GM21717 (cell line): ENCODE measurements around the gene RCAN3.

Experiments used
- ATAC-seq: cut with Tn5 transposase; IDR thresholded peaks from one replicate; pipeline ENCODE4 v1.9.1; 2021; ENCODE audit warnings: mild to moderate bottlenecking, moderate library complexity; ENCODE audit not compliant: unreplicated experiment

The RCAN3 gene

DNA sequence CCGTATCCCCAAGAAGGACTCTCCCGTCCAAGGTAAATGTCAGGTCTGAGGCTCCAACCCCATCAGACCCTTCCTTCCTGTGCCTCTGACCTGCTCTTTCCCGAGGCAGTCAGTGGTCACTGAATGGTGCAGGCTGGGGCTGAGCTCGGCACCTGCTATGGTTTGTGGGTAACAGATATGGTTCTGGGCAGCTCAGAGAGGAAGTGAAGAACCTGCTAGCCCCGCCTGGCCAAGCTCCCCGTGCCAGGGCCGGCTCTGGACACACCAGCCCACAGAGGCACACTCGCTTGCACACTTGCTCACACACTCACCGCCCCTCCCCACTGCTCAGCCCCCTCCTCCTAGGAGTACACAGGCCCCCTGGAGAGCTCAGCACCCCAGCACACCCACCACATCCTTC, 69.7 kb downstream of the RCAN3 start:
- ATAC-seq: no peak

DNA sequence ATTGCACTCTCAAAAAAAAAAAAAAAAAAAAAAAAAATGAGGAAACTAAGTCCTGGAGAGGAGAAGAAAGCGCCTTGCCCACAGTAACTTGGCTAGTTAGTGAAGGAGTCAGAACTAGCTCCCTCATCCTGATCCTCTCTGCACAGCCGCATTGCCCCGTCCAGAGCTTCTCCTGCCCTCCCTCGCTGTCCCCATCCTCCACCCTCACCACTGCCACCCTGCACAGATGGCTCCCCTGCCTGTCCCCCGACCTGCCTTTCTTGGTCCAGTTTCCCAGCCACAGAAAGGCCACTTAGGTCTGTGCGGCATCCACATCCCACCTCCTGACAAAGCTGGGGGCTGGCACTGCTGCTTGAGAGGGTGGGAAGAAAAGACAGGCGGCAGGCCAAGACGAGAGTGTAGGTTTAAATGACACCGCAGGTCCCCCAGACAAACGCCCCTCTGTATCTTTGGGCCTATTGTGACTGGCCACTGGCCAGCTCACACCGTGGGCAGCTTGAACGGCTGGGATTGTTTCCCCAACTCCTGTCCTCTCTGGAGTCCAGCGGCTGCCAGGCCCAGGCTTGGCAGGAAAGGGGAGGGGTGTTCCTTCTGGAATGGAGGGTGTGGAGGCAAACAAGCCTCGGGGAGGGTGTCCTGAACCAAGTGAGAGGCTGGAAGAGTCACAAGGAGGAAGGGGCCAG, 73.4 kb downstream of the RCAN3 start:
- no peak for ATAC-seq

DNA sequence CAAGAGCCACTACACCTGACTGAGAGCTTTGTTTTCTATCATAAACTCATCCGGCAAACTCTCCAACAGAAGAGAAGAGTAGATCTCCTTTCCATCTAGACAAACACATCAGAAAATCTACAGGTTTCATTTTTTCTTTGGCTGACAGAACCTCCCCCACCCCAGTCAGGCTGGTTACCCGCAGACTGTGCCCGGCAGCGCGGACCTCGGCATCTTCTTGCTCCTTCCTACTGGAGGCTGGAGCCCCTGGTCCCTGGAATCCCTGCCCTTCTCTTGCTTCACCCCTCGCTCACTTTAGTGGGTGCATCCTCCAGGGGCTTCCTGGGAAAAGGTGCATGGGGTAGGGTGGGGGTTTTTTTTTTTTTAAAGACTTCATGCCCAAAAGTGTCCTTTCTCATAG, 76.2 kb downstream of the RCAN3 start:
- ATAC-seq: no peak

DNA sequence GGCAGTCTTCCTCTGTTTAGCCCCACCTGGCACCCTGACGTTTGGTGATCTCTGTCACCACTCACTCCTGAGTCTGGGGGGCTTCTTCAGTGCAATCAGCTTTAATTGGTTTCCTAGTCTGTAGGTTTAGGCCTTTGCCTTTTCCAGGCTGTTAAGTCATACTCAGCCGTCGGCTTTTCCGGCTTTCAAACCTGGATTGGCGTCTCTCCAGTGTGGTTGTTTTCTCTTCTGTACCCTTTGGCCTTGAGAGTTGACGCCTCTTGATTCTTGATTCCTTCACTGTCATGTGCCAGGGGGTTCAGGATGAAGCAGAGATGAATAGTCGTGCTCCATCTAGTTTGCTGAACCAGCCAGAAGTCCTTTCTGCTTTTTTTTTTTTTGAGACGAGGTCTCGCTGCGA, 78.1 kb downstream of the RCAN3 start:
- no peak for ATAC-seq

DNA sequence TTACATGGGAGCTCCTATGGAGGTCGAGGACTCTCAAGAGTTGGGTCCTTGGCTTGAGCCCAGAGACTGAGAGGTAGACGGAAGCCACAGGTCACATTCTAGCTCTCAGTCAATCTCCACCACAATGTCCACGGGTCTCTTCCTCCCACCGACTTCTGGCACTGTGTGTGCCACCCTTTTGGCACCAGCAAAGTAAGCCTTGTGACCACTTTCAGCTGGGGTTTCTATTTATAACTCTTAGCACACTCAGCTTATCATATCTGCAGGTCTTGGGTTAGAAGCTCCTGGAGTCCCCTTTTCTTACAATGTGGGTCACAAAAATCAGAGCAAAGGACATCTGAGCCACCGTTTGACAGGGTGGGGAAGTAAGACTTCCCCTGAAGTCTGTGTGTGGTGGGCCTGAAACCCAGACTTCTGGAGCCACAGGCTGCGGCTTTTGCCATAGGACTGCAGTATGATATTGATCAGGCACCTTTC, 81.6 kb downstream of the RCAN3 start:
- ATAC-seq: no peak

DNA sequence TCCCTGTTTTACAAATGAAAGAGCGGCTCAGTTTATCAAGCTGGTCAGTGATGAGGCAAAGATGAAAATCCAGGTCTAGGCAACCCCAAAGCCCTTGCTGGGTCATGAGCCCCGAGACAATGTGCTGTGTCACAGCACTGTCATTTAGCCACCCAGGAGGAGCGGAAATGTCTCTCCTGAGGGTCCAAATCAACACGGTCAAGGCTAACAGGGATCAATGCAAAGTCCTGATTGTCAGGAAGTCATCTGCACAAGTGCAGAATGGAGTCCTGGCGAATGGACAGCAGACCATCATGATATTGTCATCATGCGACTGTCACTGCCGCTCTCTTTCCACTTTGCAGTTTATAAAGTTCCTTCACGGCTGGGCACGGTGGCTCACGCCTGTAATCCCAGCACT, 83.5 kb downstream of the RCAN3 start:
- ATAC-seq: no peak

DNA sequence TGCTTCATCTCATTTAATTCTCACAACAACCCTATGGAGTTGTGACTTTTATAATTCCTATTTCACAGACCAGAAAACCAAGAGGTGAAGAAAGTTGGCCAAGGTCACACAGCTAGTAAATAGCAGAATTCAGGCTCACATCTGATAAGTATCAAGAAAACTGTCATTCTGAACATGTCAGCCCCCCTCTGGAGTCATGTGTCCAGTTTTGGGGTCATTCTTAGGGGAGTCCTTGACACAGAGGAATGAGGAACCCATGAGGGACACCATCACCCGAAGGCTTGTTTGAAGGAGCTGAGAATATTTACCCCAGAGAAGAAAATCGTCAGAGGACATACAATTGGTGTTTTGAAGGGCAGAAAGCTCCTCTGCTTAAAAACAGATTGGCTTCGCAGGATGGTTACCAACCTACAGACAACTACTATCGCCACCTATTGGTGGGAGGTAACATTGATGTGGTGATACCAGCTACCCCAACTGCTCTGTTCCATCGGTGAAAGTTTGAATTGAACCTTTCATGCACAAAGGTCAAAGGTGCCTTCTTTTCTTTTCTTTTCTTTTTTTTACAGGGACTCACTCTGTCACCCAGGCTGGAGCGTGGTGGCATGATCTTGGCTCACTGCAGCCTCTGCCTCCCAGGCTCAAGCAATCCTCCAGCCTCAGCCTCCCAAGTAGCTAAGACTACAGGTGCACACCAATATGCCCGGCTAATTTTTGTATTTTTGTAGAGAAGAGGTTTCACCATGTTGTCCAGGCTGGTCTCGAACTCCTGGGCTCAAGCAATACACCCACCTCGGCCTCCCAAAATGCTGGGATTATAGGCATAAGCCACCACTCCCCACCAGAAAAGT, 84.6 kb downstream of the RCAN3 start:
- ATAC-seq: no peak

DNA sequence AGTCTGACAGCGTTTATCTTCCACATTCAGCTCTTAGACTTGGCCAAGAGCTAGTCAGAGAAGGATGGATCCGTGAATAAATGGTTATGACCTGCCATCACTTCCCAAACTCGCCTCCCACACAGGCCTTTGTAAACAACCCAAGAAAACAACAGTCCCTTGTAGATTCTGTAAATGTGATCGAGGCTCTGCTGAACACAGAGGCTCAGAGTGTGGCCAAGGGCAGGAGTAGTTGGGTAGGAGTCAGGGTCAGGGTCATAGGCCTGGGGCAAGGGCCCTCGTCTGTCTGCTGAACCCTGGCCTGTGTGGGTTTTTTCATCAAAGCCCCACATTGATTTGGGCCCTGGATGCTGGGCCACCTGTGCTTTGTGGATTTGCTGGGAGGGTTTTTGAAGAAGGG, 85.9 kb downstream of the RCAN3 start:
- no peak for ATAC-seq

DNA sequence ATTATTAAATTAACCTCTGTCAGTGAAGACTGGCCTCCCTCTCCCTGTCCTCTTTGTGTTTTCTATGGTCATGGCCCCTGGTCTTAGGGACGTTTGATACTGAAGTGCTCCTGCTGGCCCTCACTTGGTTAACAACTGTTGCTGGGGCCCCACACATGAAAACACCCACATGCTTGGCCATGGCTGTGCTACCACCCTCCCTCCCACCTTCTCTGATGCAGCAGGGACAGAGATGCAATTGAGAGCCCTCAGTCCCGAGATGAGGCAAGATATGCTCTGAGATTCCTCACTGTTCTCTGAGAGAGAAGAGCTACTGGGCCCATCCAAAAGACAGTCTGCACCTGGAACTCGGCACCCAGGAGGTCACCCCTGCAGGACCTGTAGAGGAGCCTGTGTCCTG, 86.6 kb downstream of the RCAN3 start:
- no peak for ATAC-seq
